DND-41 (cell line): ENCODE data around the gene UNCX.
"Not testable (repeated sequence)": the region's sequence is repeated elsewhere in the genome, so short reads cannot be mapped to it uniquely, and the experiment has no call there.

Experiments
- ATAC-seq: fragments of 200-7000 bp; cut with Tn5 transposase; 3 replicates; pipeline ENCODE4 v1.9.1; 2021; ENCODE audit warnings: low read depth; ENCODE audit not compliant: insufficient read depth
- DNase-seq: peaks from one replicate; pipeline ENCODE4 v3.0.0-alpha.2; 2020
- H2AFZ ChIP-seq: 2 replicates; pipeline ENCODE4 v1.6.0; 2012; ENCODE audit warnings: low read depth, low read length
- H3K27ac ChIP-seq: 2 replicates; pipeline ENCODE4 v1.5.1; 2012; ENCODE audit warnings: low read length, inconsistent platforms
- H3K27me3 ChIP-seq: fragments of 200-600 bp; sonication (generic); 2 replicates; pipeline ENCODE4 v1.6.0; 2012; ENCODE audit warnings: low read length, mild to moderate bottlenecking, inconsistent platforms; ENCODE audit not compliant: insufficient read depth, poor library complexity
- H3K36me3 ChIP-seq: 2 replicates; pipeline ENCODE4 v1.5.1; 2012; ENCODE audit warnings: low read length, inconsistent platforms; ENCODE audit not compliant: insufficient read depth
- H3K4me1 ChIP-seq: 2 replicates; pipeline ENCODE4 v1.5.1; 2012; ENCODE audit warnings: mild to moderate bottlenecking, low read length; ENCODE audit not compliant: insufficient read depth
- H3K4me2 ChIP-seq: 2 replicates; pipeline ENCODE4 v1.6.0; 2012; ENCODE audit warnings: mild to moderate bottlenecking, moderate library complexity, low read length, inconsistent platforms; ENCODE audit not compliant: insufficient read depth
- H3K4me3 ChIP-seq, 2 experiments: fragments of 200-600 bp in 1 of 2; shearing (Covaris generic) in 1 of 2; 2 replicates each; pipeline ENCODE4 v1.5.1; 2012 to 2016; ENCODE audit warnings: inconsistent platforms in 2 of 2, low read length in 2 of 2, mild to moderate bottlenecking in 2 of 2, low read depth in 1 of 2, moderate library complexity in 1 of 2
- H3K79me2 ChIP-seq: 2 replicates; pipeline ENCODE4 v1.6.0; 2012; ENCODE audit warnings: low read length, inconsistent platforms; ENCODE audit not compliant: insufficient read depth
- H3K9ac ChIP-seq: 2 replicates; pipeline ENCODE4 v1.6.0; 2012; ENCODE audit warnings: low read depth, mild to moderate bottlenecking, inconsistent platforms, low read length, moderate library complexity
- H3K9me3 ChIP-seq: 2 replicates; pipeline ENCODE4 v1.5.1; 2012; ENCODE audit warnings: low read length, moderate library complexity, mild to moderate bottlenecking, inconsistent platforms; ENCODE audit not compliant: insufficient read depth, severe bottlenecking
- H4K20me1 ChIP-seq: 2 replicates; pipeline ENCODE4 v1.6.0; 2012; ENCODE audit warnings: low read length; ENCODE audit not compliant: insufficient read depth
- CTCF ChIP-seq: IDR thresholded peaks from 2 replicates; pipeline ENCODE4 v1.5.1; 2012; ENCODE audit warnings: borderline replicate concordance, low read length, moderate library complexity, mild to moderate bottlenecking; ENCODE audit not compliant: poor library complexity, severe bottlenecking; ENCODE audit errors: extremely low read depth
- EZH2 ChIP-seq: IDR thresholded peaks from 3 replicates; pipeline ENCODE4 v1.6.1; 2012; ENCODE audit warnings: borderline replicate concordance, low read depth, mild to moderate bottlenecking, moderate library complexity, low read length, inconsistent platforms; ENCODE audit not compliant: severe bottlenecking

Gene UNCX

GRCh38 chr7:1271046-1271445 lies 38.4 kb downstream of the UNCX start:
- Histone ChIP-seq H3K4me3 (no peak overlapping the region), H3K9me3 (no peaks in the 10 kb centered on the region), H3K4me1 (no peaks in the 10 kb centered on the region), H3K4me2 (no peak overlapping the region), H3K36me3 (no peaks in the 10 kb centered on the region), H4K20me1 (peaks cover 4% of the 10 kb centered on the region; the same call in 1 of the 2 replicates), H3K9ac (no peak overlapping the region), H2AFZ (no peak overlapping the region), H3K79me2 (no peaks in the 10 kb centered on the region), H3K27me3 (no peaks in the 10 kb centered on the region), H3K27ac (no peak overlapping the region)
- no peak for DNase-seq
- TF ChIP-seq CTCF (no peak), EZH2 (no peak)
- no peak for ATAC-seq

- Histone ChIP-seq H3K79me2 (no peaks in the 10 kb centered on the region), H3K4me2 (no peak overlapping the region), H3K36me3 (no peaks in the 10 kb centered on the region), H3K4me1 (no peaks in the 10 kb centered on the region), H3K9ac (no peak overlapping the region), H3K9me3 (no peaks in the 10 kb centered on the region), H3K4me3 (no peak overlapping the region), H2AFZ (no peak overlapping the region), H3K27me3 (no peaks in the 10 kb centered on the region), H4K20me1 (peaks cover 4% of the 10 kb centered on the region; the same call in 1 of the 2 replicates), H3K27ac (no peak overlapping the region)
- DNase-seq (no peak), ATAC-seq (no peak)
- TF ChIP-seq CTCF: no peak
- TF ChIP-seq EZH2: no peak
Measured at GRCh38 chr7:1271656-1272055, 39.0 kb downstream of the UNCX start.

GRCh38 chr7:1272136-1272535 lies 39.5 kb downstream of the UNCX start:
- H3K27ac ChIP-seq, H3K79me2 ChIP-seq, DNase-seq, ATAC-seq, H2AFZ ChIP-seq, H3K27me3 ChIP-seq, H3K4me1 ChIP-seq, H3K4me2 ChIP-seq, H3K36me3 ChIP-seq, H3K4me3 ChIP-seq, H4K20me1 ChIP-seq, H3K9me3 ChIP-seq, H3K9ac ChIP-seq: not testable (repeated sequence)

GRCh38 chr7:1274121-1274875 lies 41.6 kb downstream of the UNCX start:
- Histone ChIP-seq H3K4me3 (no peak overlapping the region), H3K4me1 (no peaks in the 10 kb centered on the region), H3K4me2 (no peak overlapping the region), H3K79me2 (no peaks in the 10 kb centered on the region), H2AFZ (no peak overlapping the region), H4K20me1 (peaks cover 4% of the 10 kb centered on the region; the same call in 1 of the 2 replicates), H3K27me3 (no peaks in the 10 kb centered on the region), H3K9me3 (no peaks in the 10 kb centered on the region), H3K36me3 (no peaks in the 10 kb centered on the region), H3K27ac (no peak overlapping the region), H3K9ac (no peak overlapping the region)
- DNase-seq (no peak), ATAC-seq (no peak)
- TF ChIP-seq EZH2 (no peak), CTCF (no peak)
